Measurements from ENCODE around the gene SH3PXD2A. TPM values are rescaled to one million over a fixed set of nuclear protein-coding genes. Genes with fewer than 3 reads are reported as not detected.

SH3PXD2A gene
- total and polyA plus RNA-seq, 9 of the 15 experiments (the other 6 are each of a cell fraction or from before 2014, with no cell fraction given): 0.41 to 9.3 (median 2.5) TPM

DNA sequence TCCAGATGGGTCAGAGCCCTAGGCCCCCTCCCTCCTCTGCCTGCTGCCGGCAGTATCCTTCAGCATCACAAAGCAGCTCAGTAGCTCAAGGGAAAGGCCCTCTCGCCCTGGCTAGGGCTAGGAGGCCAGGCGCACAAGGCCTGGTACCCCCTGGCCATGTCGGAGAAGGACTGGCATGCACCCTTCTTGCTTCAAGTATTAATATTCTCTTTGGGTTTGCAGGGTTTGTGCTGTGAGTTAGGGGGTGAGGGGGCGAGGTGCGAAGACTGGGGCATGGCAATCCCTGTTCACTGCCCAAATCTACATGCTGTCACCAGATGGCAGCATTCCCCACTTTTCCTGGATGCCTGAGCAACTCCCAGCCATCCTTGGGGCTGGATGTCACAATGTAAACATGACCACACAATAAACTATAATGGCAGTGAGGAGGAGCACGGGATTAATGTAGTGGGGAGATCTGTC lies 256.7 kb downstream of the SH3PXD2A start (continued):
- TF ChIP-seq ZFPM2 (CRISPR knock-in tag; IDR thresholded peaks at IDR 0.05) (no peak), TAF7 (tag; IDR thresholded peaks at IDR 0.05) (no peak), CEBPZ (IDR thresholded peaks at IDR 0.05; ENCODE audit: borderline replicate concordance, low read depth, low read length) (no peak), COPS2 (conservative IDR thresholded peaks at IDR 0.05) (no peak), JUND (IDR thresholded peaks at IDR 0.05; ENCODE audit: borderline replicate concordance, low read depth, low read length) (no peak), JUND (tag; IDR thresholded peaks at IDR 0.05; ENCODE audit: borderline replicate concordance, low read depth, low read length) (peak; percentile 27; the same call in 1 of the 3 replicates), ZBTB1 (CRISPR knock-in tag; IDR thresholded peaks at IDR 0.05; ENCODE audit: borderline replicate concordance, low read depth) (no peak), ZNF584 (CRISPR knock-in tag; IDR thresholded peaks at IDR 0.05; ENCODE audit: low read depth) (no peak), BRD4 (IDR thresholded peaks at IDR 0.05) (no peak), CREB5 (CRISPR knock-in tag; IDR thresholded peaks at IDR 0.05) (no peak), ZBTB12 (CRISPR knock-in tag; IDR thresholded peaks at IDR 0.05) (no peak), ETV6 (IDR thresholded peaks at IDR 0.05; ENCODE audit: borderline replicate concordance in 1 of 2, low read depth in 2 of 2, low read length in 1 of 2) (no peak), ETV6 (CRISPR knock-in tag; IDR thresholded peaks at IDR 0.05; ENCODE audit: borderline replicate concordance) (no peak), NCOA6 (IDR thresholded peaks at IDR 0.05) (no peak), DMBX1 (CRISPR knock-in tag; IDR thresholded peaks at IDR 0.05; ENCODE audit: borderline replicate concordance) (no peak), CBFA2T3 (IDR thresholded peaks at IDR 0.05) (no peak), EGR1 (conservative IDR thresholded peaks at IDR 0.05) (peak; percentile 59), FOXK2 (conservative IDR thresholded peaks at IDR 0.05 in 1 of 2, IDR thresholded peaks at IDR 0.05 in 1 of 2; ENCODE audit: low read depth in 2 of 2) (peak; percentile 94 to 96), CBFA2T2 (conservative IDR thresholded peaks at IDR 0.05) (no peak)
- TF ChIP-seq, protein P1, sequence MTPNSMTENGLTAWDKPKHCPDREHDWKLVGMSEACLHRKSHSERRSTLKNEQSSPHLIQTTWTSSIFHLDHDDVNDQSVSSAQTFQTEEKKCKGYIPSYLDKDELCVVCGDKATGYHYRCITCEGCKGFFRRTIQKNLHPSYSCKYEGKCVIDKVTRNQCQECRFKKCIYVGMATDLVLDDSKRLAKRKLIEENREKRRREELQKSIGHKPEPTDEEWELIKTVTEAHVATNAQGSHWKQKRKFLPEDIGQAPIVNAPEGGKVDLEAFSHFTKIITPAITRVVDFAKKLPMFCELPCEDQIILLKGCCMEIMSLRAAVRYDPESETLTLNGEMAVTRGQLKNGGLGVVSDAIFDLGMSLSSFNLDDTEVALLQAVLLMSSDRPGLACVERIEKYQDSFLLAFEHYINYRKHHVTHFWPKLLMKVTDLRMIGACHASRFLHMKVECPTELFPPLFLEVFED (CRISPR knock-in tag; conservative IDR thresholded peaks at IDR 0.05): no peak

Measured in K562 (cell line).